ENCODE data around the gene TUBB4B.

GRCh38 chr9:137194909-137195308 is 46.2 kb upstream of the TUBB4B start:
- no peak for TF ChIP-seq CTCF (conservative IDR thresholded peaks at IDR 0.05; ENCODE audit: low read depth, low read length)
- TF ChIP-seq RAD21 (IDR thresholded peaks at IDR 0.05; ENCODE audit: low read length), result no peak
- TF ChIP-seq POLR2A (IDR thresholded peaks at IDR 0.05; ENCODE audit: low read depth, low read length), result no peak
- no peak for TF ChIP-seq CEBPB (IDR thresholded peaks at IDR 0.05; ENCODE audit: low read depth, low read length)

Measured in IMR-90 (cell line).